Loucy (cell line): Measurements from ENCODE around the gene RPS8.
"Not testable (repeated sequence)": the region's sequence is repeated elsewhere in the genome, so short reads cannot be mapped to it uniquely, and the experiment has no call there.

ENCODE experiments used
- H2AFZ ChIP-seq: fragments of 200-600 bp; sonication (generic); 2 replicates; pipeline ENCODE4 v1.6.0; 2016; ENCODE audit warnings: antibody characterized with exemption, mild to moderate bottlenecking, low read length, moderate library complexity
- H3F3A ChIP-seq: fragments of 200-600 bp; 2 replicates; pipeline ENCODE4 v1.6.0; 2016; ENCODE audit warnings: antibody characterized with exemption, low read depth, mild to moderate bottlenecking
- H3K27me3 ChIP-seq: fragments of 200-600 bp; sonication (generic); 2 replicates; pipeline ENCODE4 v1.6.1; 2014; ENCODE audit warnings: low read length, mild to moderate bottlenecking; ENCODE audit not compliant: insufficient read depth, poor library complexity, severe bottlenecking
- H3K36me3 ChIP-seq: fragments of 200-600 bp; sonication (generic); 2 replicates; pipeline ENCODE4 v1.6.1; 2016; ENCODE audit warnings: low read length; ENCODE audit not compliant: insufficient read depth
- H3K4me1 ChIP-seq: fragments of 200-600 bp; sonication (generic); 2 replicates; pipeline ENCODE4 v1.5.1; 2014; ENCODE audit warnings: low read length, mild to moderate bottlenecking; ENCODE audit not compliant: insufficient read depth, poor library complexity, severe bottlenecking
- H3K4me2 ChIP-seq: fragments of 200-600 bp; sonication (generic); 2 replicates; pipeline ENCODE4 v1.6.0; 2014; ENCODE audit warnings: antibody characterized with exemption, low read length, low read depth, mild to moderate bottlenecking; ENCODE audit not compliant: poor library complexity, severe bottlenecking
- H3K4me3 ChIP-seq: fragments of 200-600 bp; sonication (generic); 2 replicates; pipeline ENCODE4 v1.5.1; 2014; ENCODE audit warnings: low read length, mild to moderate bottlenecking, mixed read lengths; ENCODE audit not compliant: poor library complexity, severe bottlenecking
- H3K79me2 ChIP-seq: fragments of 200-600 bp; sonication (generic); 2 replicates; pipeline ENCODE4 v1.6.1; 2014; ENCODE audit warnings: low read length; ENCODE audit not compliant: insufficient read depth
- H3K9ac ChIP-seq: fragments of 200-600 bp; sonication (generic); 2 replicates; pipeline ENCODE4 v1.6.0; 2014; ENCODE audit warnings: mild to moderate bottlenecking, low read depth, low read length, moderate library complexity; ENCODE audit not compliant: poor library complexity, severe bottlenecking
- H3K9me2 ChIP-seq: fragments of 200-600 bp; sonication (generic); replicated peaks from 2 replicates; pipeline ENCODE4 v1.6.1; 2016; ENCODE audit warnings: low read depth, low read length, mixed read lengths
- H3K9me3 ChIP-seq: fragments of 200-600 bp; sonication (generic); 2 replicates; pipeline ENCODE4 v1.6.1; 2014; ENCODE audit warnings: mild to moderate bottlenecking, antibody characterized with exemption, low read length, low read depth; ENCODE audit not compliant: insufficient read depth
- H4K20me1 ChIP-seq: fragments of 200-600 bp; sonication (generic); 2 replicates; pipeline ENCODE4 v1.6.0; 2014; ENCODE audit warnings: antibody characterized with exemption, low read length, mild to moderate bottlenecking; ENCODE audit not compliant: insufficient read depth, poor library complexity, severe bottlenecking
- CTCF ChIP-seq: fragments of 200-600 bp; sonication (generic); conservative IDR thresholded peaks from 2 replicates; pipeline ENCODE4 v1.5.1; 2014; ENCODE audit warnings: mild to moderate bottlenecking, antibody characterized with exemption, low read length
- EZH2phosphoT487 ChIP-seq: fragments of 200-600 bp; IDR thresholded peaks from 2 replicates; pipeline ENCODE4 v1.6.1; 2018; ENCODE audit warnings: antibody characterized with exemption, mild to moderate bottlenecking, moderate library complexity, borderline replicate concordance

The RPS8 gene

DNA sequence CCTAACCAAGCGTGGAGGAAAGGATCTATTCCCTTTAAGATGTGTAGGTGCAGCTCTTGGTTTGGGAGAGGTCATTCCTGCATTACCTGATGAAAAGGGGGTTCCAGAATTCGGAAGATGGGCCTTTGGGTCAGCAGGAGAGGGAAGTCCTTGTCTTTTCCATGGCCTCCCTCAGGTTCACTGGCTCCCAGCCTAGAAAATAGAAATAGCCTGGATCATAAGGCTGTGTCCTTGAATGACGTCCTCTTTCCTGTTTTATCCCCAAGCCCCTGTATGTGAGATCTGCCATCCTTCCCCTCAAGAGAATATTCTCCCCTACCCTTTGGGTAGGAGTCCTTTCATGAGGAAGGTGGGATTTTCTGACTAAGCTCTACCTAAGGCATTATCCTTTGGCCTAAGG, 14.5 kb upstream of the RPS8 start:
- Histone ChIP-seq H3K27me3 (no peaks in the 10 kb centered on the region), H3K36me3 (peaks cover 89% of the 10 kb centered on the region; the same call in 1 of the 2 replicates), H3K9me2 (no peaks in the 10 kb centered on the region), H3F3A (no peaks in the 10 kb centered on the region), H3K4me3 (no peak overlapping the region), H3K79me2 (no peaks in the 10 kb centered on the region), H3K9ac (no peak overlapping the region), H3K4me2 (no peak overlapping the region), H4K20me1 (no peaks in the 10 kb centered on the region), H3K4me1 (no peaks in the 10 kb centered on the region), H3K9me3 (no peaks in the 10 kb centered on the region), H2AFZ (no peak overlapping the region)
- TF ChIP-seq EZH2phosphoT487: no peak
- TF ChIP-seq CTCF: no peak

GRCh38 chr1:44766421-44766820, 8.9 kb upstream of the RPS8 start:
- H3K9ac ChIP-seq, H3K79me2 ChIP-seq: not testable (repeated sequence)
- peaks cover 63% of the 10 kb centered on the region; the same call in 1 of the 2 replicates for H3K36me3 ChIP-seq

DNA sequence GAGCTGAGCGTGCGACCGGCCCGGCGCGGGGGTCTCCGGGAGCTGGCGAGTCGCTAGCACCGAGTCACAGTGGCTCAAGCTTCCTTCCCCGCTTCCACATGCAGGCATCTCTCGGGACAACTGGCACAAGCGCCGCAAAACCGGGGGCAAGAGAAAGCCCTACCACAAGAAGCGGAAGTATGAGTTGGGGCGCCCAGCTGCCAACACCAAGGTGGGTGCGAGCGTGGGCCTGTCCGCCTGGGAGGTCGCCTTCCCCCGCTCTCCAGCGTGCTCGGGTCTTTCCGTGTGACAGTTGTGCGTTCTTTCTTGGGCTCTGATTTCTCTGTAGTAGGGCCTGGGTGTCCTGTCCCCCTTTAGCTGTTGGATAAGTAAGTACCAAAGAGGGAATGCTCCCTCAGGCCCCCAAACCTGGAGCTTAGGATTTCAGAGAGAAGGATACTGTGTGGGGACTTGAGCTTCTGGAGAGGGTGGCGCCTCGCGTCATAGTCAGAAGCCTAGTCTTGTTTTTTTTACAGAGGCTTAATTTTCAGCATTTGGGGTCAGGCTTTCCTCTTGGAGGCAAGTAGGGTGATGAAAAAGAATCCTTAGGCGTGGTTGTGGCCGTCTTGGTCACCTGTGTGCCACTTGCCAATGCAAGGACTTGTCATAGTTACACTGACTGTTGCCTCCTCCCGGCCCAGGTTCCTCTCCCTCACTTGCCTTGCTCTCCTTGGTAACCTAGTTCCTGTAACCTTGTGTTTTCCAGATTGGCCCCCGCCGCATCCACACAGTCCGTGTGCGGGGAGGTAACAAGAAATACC, 790 bp downstream of the RPS8 start:
- H2AFZ ChIP-seq: no peak overlapping the region
- H3K9me3 ChIP-seq: no peaks in the 10 kb centered on the region
- H4K20me1 ChIP-seq: peaks cover 46% of the 10 kb centered on the region
- peak overlapping the region; percentile 98 for H3K9ac ChIP-seq
- peaks cover 43% of the 10 kb centered on the region for H3K36me3 ChIP-seq
- H3K27me3 ChIP-seq: peaks cover 14% of the 10 kb centered on the region
- H3K79me2 ChIP-seq: peaks cover 65% of the 10 kb centered on the region
- peak overlapping the region; percentile 98 for H3K4me2 ChIP-seq
- peak overlapping the region; percentile 98 for H3K4me3 ChIP-seq
- H3F3A ChIP-seq: no peaks in the 10 kb centered on the region
- no peaks in the 10 kb centered on the region for H3K9me2 ChIP-seq
- TF ChIP-seq EZH2phosphoT487: no peak
- TF ChIP-seq CTCF: no peak
- H3K4me1 ChIP-seq: peaks cover 22% of the 10 kb centered on the region

More at GRCh38 chr1:44766421-44766820, 8.9 kb upstream of the RPS8 start:
- not testable (repeated sequence) for H3K4me1 ChIP-seq, H4K20me1 ChIP-seq, H3K4me2 ChIP-seq, H3F3A ChIP-seq, H2AFZ ChIP-seq, H3K9me3 ChIP-seq, H3K27me3 ChIP-seq, H3K9me2 ChIP-seq, H3K4me3 ChIP-seq

DNA sequence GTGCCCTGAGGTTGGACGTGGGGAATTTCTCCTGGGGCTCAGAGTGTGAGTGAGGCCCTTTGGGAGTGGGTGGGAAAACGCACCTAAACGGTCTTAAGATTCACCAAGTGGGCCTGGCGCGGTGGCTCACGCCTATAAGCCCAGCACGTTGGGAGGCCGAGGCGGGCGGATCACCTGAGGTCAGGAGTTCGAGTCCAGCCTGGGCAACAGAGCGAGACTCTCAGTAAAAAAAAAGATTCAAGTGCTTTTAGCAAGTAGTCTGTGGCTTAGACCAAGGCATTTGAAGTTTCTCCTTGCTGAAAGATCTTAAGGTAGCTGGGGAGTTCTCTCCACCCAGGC, 1.4 kb downstream of the RPS8 start:
- TF ChIP-seq EZH2phosphoT487: no peak
- TF ChIP-seq CTCF: no peak
- Histone ChIP-seq H3F3A (no peaks in the 10 kb centered on the region), H3K4me1 (peaks cover 22% of the 10 kb centered on the region), H3K79me2 (peaks cover 65% of the 10 kb centered on the region), H3K27me3 (peaks cover 14% of the 10 kb centered on the region), H4K20me1 (peaks cover 48% of the 10 kb centered on the region), H3K9me2 (no peaks in the 10 kb centered on the region), H3K36me3 (peaks cover 49% of the 10 kb centered on the region), H3K9ac (peak overlapping the region; percentile 98), H3K4me2 (peak overlapping the region; percentile 98), H3K4me3 (peak overlapping the region; percentile 98), H2AFZ (no peak overlapping the region), H3K9me3 (no peaks in the 10 kb centered on the region)
